GM18526 (cell line): ENCODE results near the gene UGT1A5.

Experiments
- POLR2A ChIP-seq: IDR thresholded peaks from 3 replicates; pipeline ENCODE4 v1.6.1; 2011; ENCODE audit not compliant: insufficient read length; ENCODE audit errors: extremely low read depth

Gene UGT1A5

GRCh38 chr2:233711312-233712008, 1.2 kb upstream of the UGT1A5 start:
- no peak for TF ChIP-seq POLR2A

GRCh38 chr2:233713262-233713615, 532 bp downstream of the UGT1A5 start:
- no peak for TF ChIP-seq POLR2A

- no peak for TF ChIP-seq POLR2A
These were observed 1.4 kb downstream of the UGT1A5 start for GRCh38 chr2:233714121-233714520.

- TF ChIP-seq POLR2A, result no peak
These were observed 5.8 kb downstream of the UGT1A5 start, which contains the start of gene UGT1A4 for GRCh38 chr2:233718552-233718951. Gene UGT1A4 (plus strand): TSS chr2:233718736. CDS start chr2:233718821, 85 bp downstream.

- no peak for TF ChIP-seq POLR2A
These were observed 16.1 kb downstream of the UGT1A5 start, which contains the start of gene UGT1A3 for GRCh38 chr2:233728723-233729301. Gene UGT1A3 (plus strand): TSS chr2:233729042. CDS start chr2:233729127, 85 bp downstream.

GRCh38 chr2:233740870-233741269, 28.2 kb downstream of the UGT1A5 start:
- TF ChIP-seq POLR2A, result no peak

- no peak for TF ChIP-seq POLR2A
These were observed 31.0 kb downstream of the UGT1A5 start for GRCh38 chr2:233743464-233744259.

GRCh38 chr2:233745073-233745755, 32.5 kb downstream of the UGT1A5 start:
- no peak for TF ChIP-seq POLR2A

- TF ChIP-seq POLR2A, result no peak
These were observed 34.0 kb downstream of the UGT1A5 start for GRCh38 chr2:233746475-233747282.

- TF ChIP-seq POLR2A, result no peak
These were observed 34.5 kb downstream of the UGT1A5 start for GRCh38 chr2:233747283-233747544.

- TF ChIP-seq POLR2A, result no peak
These were observed 42.3 kb downstream of the UGT1A5 start for GRCh38 chr2:233754872-233755611.

GRCh38 chr2:233756429-233757081, 43.8 kb downstream of the UGT1A5 start:
- no peak for TF ChIP-seq POLR2A

GRCh38 chr2:233758141-233758540, 45.4 kb downstream of the UGT1A5 start:
- TF ChIP-seq POLR2A, result no peak

- TF ChIP-seq POLR2A, result no peak
These were observed 46.1 kb downstream of the UGT1A5 start for GRCh38 chr2:233758849-233759248.
